GM12878 (cell line): ENCODE measurements around the gene ZMIZ1. TPM values are rescaled to one million over a fixed set of nuclear protein-coding genes. Genes with fewer than 3 reads are reported as not detected.

Source experiments
- ATAC-seq: fragments of 200-7000 bp; cut with Tn5 transposase; 3 replicates; pipeline ENCODE4 v1.9.1; 2020; ENCODE audit warnings: mild to moderate bottlenecking, moderate library complexity
- BruUV-seq: library from RNA; stranded (reverse); fragments of 400-500 nt; replicated peaks from 2 replicates; lab custom pipeline; 2021; lab: Mats Ljungman, UMichigan
- CTCF ChIA-PET: fragments of 300-600 bp; sonication (Branson Sonifier 250); formaldehyde crosslinking; extraction: SDS; loops from one replicate; lab custom pipeline; 2021; ENCODE audit warnings: inconsistent platforms; lab: Yijun Ruan, JAX
- POLR2A ChIA-PET: fragments of 350-600 bp; formaldehyde crosslinking; extraction: SDS; loops from one replicate; lab custom pipeline; 2021; ENCODE audit warnings: inconsistent platforms; lab: Charles Lee
- RAD21 ChIA-PET: fragments of 300-600 bp; sonication (Branson Sonifier 250); formaldehyde crosslinking; loops from one replicate; lab custom pipeline; 2023; ENCODE audit warnings: antibody characterized with exemption; ENCODE audit not compliant: unreplicated experiment; lab: Charles Lee
- SMC1A ChIA-PET: fragments of 300-600 bp; sonication (Branson Sonifier 250); formaldehyde crosslinking; loops from one replicate; lab custom pipeline; 2023; ENCODE audit not compliant: unreplicated experiment, uncharacterized antibody; lab: Charles Lee
- DNase-seq: peaks from one replicate; pipeline ENCODE4 v3.0.0-alpha.2; 2011; ENCODE audit warnings: low read depth, low spot score
- FAIRE-seq: peaks from 3 replicates; lab custom pipeline; 2011; peaks lifted over from hg19 to GRCh38; lab: Jason Lieb, UNC
- H2AFZ ChIP-seq: 2 replicates; pipeline ENCODE4 v1.6.0; 2011; ENCODE audit warnings: low read depth, low read length, control low read depth; ENCODE audit not compliant: control insufficient read depth
- H3K27ac ChIP-seq: 2 replicates; pipeline ENCODE4 v1.5.1; 2011; ENCODE audit warnings: control low read depth; ENCODE audit not compliant: control insufficient read depth, insufficient read depth
- H3K27me3 ChIP-seq, 2 experiments: replicated peaks in 1 of 2; 2 replicates each; pipeline versions ENCODE4 v1.6.0 to v1.6.1; 2011; ENCODE audit warnings: low read length in 1 of 2; ENCODE audit not compliant: control insufficient read depth in 2 of 2, insufficient read depth in 2 of 2
- H3K36me3 ChIP-seq, 2 experiments: 2 replicates each; pipeline ENCODE4 v1.5.1; 2011; ENCODE audit warnings: low read length in 1 of 2; ENCODE audit not compliant: control insufficient read depth in 2 of 2, insufficient read depth in 2 of 2
- H3K4me1 ChIP-seq: 2 replicates; pipeline ENCODE4 v1.6.1; 2011; ENCODE audit warnings: mild to moderate bottlenecking, low read length, moderate library complexity, mixed read lengths; ENCODE audit not compliant: control insufficient read depth, insufficient read depth
- H3K4me2 ChIP-seq: 2 replicates; pipeline ENCODE4 v1.6.0; 2011; ENCODE audit warnings: control low read depth; ENCODE audit not compliant: control insufficient read depth, insufficient read depth
- H3K4me3 ChIP-seq: fragments of 200-600 bp; sonication (generic); 2 replicates; pipeline ENCODE4 v1.5.1; 2016
- H3K79me2 ChIP-seq: 2 replicates; pipeline ENCODE4 v1.6.0; 2011; ENCODE audit warnings: low read length; ENCODE audit not compliant: control insufficient read depth, insufficient read depth
- H3K9ac ChIP-seq: 2 replicates; pipeline ENCODE4 v1.8.0; 2011; ENCODE audit warnings: low read length, control low read depth, mixed read lengths; ENCODE audit not compliant: control insufficient read depth, insufficient read depth
- H3K9me3 ChIP-seq: replicated peaks from 3 replicates; pipeline ENCODE4 v1.5.1; 2011; ENCODE audit warnings: mild to moderate bottlenecking, low read length; ENCODE audit not compliant: control insufficient read depth, insufficient read depth
- H4K20me1 ChIP-seq: 2 replicates; pipeline ENCODE4 v1.6.0; 2011; ENCODE audit not compliant: control insufficient read depth, insufficient read depth
- ATF7 ChIP-seq: fragments of 450-650 bp; IDR thresholded peaks from 2 replicates; pipeline ENCODE4 v1.6.1; 2016; ENCODE audit warnings: low read depth, mild to moderate bottlenecking
- CHD2 ChIP-seq: IDR thresholded peaks from 2 replicates; pipeline ENCODE4 v1.6.1; 2011; ENCODE audit warnings: low read depth, low read length, improper control_type of control experiment, borderline replicate concordance
- EZH2 ChIP-seq: IDR thresholded peaks from 2 replicates; pipeline ENCODE4 v1.6.1; 2012; ENCODE audit warnings: low read depth, mild to moderate bottlenecking, control low read depth, inconsistent platforms, low read length, borderline replicate concordance; ENCODE audit not compliant: control insufficient read depth
- GATAD2B ChIP-seq: fragments of 450-650 bp; conservative IDR thresholded peaks from 2 replicates; pipeline ENCODE4 v1.6.1; 2017; ENCODE audit warnings: low read depth, mild to moderate bottlenecking, moderate library complexity
- HDGF ChIP-seq: fragments of 450-650 bp; IDR thresholded peaks from 2 replicates; pipeline ENCODE4 v1.6.1; 2016; ENCODE audit warnings: antibody characterized with exemption
- IRF4 ChIP-seq: IDR thresholded peaks from 2 replicates; pipeline ENCODE4 v1.6.1; 2011; ENCODE audit warnings: low read depth, low read length
- MEF2A ChIP-seq: IDR thresholded peaks from 2 replicates; pipeline ENCODE4 v1.6.1; 2011; ENCODE audit warnings: low read depth, mild to moderate bottlenecking, low read length, moderate library complexity; ENCODE audit not compliant: insufficient read depth
- MYB ChIP-seq: fragments of 150-350 bp; IDR thresholded peaks from 2 replicates; pipeline ENCODE4 v1.6.1; 2014; ENCODE audit warnings: mild to moderate bottlenecking, low read depth, low read length, borderline replicate concordance
- NBN ChIP-seq: fragments of 450-650 bp; IDR thresholded peaks from 2 replicates; pipeline ENCODE4 v1.6.1; 2016
- NFYA ChIP-seq: IDR thresholded peaks from 2 replicates; pipeline ENCODE4 v1.6.1; 2011; ENCODE audit warnings: low read depth, mild to moderate bottlenecking, low read length, improper control_type of control experiment, borderline replicate concordance
- PAX8 ChIP-seq: fragments of 450-650 bp; IDR thresholded peaks from 2 replicates; pipeline ENCODE4 v1.6.1; 2017; ENCODE audit warnings: mild to moderate bottlenecking, moderate library complexity
- POLR2AphosphoS2 ChIP-seq: IDR thresholded peaks from 2 replicates; pipeline ENCODE4 v1.6.1; 2011; ENCODE audit warnings: low read depth, mild to moderate bottlenecking, low read length, improper control_type of control experiment, moderate library complexity
- RFX5 ChIP-seq: IDR thresholded peaks from 2 replicates; pipeline ENCODE4 v1.6.1; 2011; ENCODE audit warnings: low read depth, low read length, improper control_type of control experiment
- SIN3A ChIP-seq: IDR thresholded peaks from 2 replicates; pipeline ENCODE4 v1.6.1; 2012; ENCODE audit warnings: low read depth, low read length, improper control_type of control experiment
- ZBED1 ChIP-seq: IDR thresholded peaks from 2 replicates; pipeline ENCODE4 v1.6.1; 2016; ENCODE audit warnings: borderline replicate concordance
- WGBS: methylation state at CpG from one replicate; pipeline ENCODE4 v1.1.6; 2016; ENCODE audit warnings: low lambda C conversion rate; ENCODE audit not compliant: insufficient replicate concordance, insufficient coverage; ENCODE audit errors: missing lambda C conversion rate; 5-methylcytosine and 5-hydroxymethylcytosine counted together
- in situ Hi-C: fragments of 300-500 bp; cut with MboI; formaldehyde crosslinking; loops from 9 replicates; pipeline ENCODE4 v1.14.3; 2018; ENCODE audit warnings: mixed read lengths
- intact Hi-C: fragments of 100-400 bp; cut with micrococcal nuclease; formaldehyde crosslinking; loops from one replicate; pipeline ENCODE4 v1.14.2; 2022; ENCODE audit not compliant: unreplicated experiment
- polyA plus RNA-seq, 11 experiments: library from polyadenylated mRNA; depleted of rRNA in 4 of 11; unstranded in 6 of 11; stranded (reverse) in 5 of 11; fragments of >200 nt; fragmentation: Nextera tagmentation in 4 of 11; fragmentation: Illumina TruSeq in 1 of 11; extraction: Ambion mirVana in 4 of 11; extraction: Trizol in 1 of 11; gene quantifications; 1 replicate in 1 of 11; 2 replicates in 10 of 11; pipeline versions ENCODE4 v1.2.1 to v1.2.3, GENCODE V29; 2011 to 2016; ENCODE audit warnings: inconsistent platforms in 2 of 11, missing spikeins in 2 of 11, low read depth in 1 of 11
- total RNA-seq, 4 experiments: library from RNA; depleted of rRNA in 3 of 4; stranded (reverse); fragments of >200 nt in 3 of 4; fragmentation: Illumina TruSeq in 1 of 4; extraction: Trizol in 1 of 4; gene quantifications; 2 replicates each; pipeline versions ENCODE4 v1.2.1 to v1.2.3, GENCODE V29; 2013 to 2021
- TF ChIP-seq, protein P1 (sequence below): fragments of 450-650 bp; IDR thresholded peaks from 2 replicates; pipeline ENCODE4 v1.6.1; 2014; ENCODE audit warnings: mild to moderate bottlenecking
- TF ChIP-seq, protein P2 (sequence below): IDR thresholded peaks from 2 replicates; pipeline ENCODE4 v1.6.1; 2012; ENCODE audit warnings: low read depth, low read length, improper control_type of control experiment
- TF ChIP-seq, protein P3 (sequence below): IDR thresholded peaks from 2 replicates; pipeline ENCODE4 v1.6.1; 2011; ENCODE audit warnings: mild to moderate bottlenecking, low read depth, low read length, moderate library complexity; ENCODE audit not compliant: insufficient replicate concordance

The ZMIZ1 gene
- total and polyA plus RNA-seq, 10 of the 15 experiments (the other 5 are each of a cell fraction or from before 2014, with no cell fraction given): 3.1 to 82.3 (median 14.9) TPM

DNA sequence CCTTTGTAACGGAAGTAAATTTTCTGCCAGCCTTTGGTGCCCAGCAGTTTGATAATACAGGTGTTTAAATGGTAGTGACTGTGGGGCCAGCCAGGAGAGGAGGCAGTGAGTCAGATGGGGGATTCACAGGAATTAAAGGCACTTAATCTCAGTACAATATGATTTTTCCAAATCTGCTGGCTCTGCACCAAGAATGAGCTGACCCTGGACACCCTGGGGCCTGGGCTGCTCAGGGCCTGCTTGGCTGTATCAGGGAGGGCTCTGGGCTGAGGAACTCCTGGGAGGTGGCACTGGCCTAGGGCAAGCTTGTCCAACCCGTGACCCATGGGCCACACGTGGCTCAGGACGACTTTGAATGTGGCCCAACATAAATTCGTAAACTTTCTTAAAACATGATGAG lies 104.1 kb downstream of the ZMIZ1 start (continued):
- TF ChIP-seq NFYA (no peak), MYB (no peak), PAX8 (no peak), ZBED1 (no peak), GATAD2B (no peak)
- TF ChIP-seq, protein P1, sequence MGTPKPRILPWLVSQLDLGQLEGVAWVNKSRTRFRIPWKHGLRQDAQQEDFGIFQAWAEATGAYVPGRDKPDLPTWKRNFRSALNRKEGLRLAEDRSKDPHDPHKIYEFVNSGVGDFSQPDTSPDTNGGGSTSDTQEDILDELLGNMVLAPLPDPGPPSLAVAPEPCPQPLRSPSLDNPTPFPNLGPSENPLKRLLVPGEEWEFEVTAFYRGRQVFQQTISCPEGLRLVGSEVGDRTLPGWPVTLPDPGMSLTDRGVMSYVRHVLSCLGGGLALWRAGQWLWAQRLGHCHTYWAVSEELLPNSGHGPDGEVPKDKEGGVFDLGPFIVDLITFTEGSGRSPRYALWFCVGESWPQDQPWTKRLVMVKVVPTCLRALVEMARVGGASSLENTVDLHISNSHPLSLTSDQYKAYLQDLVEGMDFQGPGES: no peak
- TF ChIP-seq, protein P2, sequence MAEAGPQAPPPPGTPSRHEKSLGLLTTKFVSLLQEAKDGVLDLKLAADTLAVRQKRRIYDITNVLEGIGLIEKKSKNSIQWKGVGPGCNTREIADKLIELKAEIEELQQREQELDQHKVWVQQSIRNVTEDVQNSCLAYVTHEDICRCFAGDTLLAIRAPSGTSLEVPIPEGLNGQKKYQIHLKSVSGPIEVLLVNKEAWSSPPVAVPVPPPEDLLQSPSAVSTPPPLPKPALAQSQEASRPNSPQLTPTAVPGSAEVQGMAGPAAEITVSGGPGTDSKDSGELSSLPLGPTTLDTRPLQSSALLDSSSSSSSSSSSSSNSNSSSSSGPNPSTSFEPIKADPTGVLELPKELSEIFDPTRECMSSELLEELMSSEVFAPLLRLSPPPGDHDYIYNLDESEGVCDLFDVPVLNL: no peak

DNA sequence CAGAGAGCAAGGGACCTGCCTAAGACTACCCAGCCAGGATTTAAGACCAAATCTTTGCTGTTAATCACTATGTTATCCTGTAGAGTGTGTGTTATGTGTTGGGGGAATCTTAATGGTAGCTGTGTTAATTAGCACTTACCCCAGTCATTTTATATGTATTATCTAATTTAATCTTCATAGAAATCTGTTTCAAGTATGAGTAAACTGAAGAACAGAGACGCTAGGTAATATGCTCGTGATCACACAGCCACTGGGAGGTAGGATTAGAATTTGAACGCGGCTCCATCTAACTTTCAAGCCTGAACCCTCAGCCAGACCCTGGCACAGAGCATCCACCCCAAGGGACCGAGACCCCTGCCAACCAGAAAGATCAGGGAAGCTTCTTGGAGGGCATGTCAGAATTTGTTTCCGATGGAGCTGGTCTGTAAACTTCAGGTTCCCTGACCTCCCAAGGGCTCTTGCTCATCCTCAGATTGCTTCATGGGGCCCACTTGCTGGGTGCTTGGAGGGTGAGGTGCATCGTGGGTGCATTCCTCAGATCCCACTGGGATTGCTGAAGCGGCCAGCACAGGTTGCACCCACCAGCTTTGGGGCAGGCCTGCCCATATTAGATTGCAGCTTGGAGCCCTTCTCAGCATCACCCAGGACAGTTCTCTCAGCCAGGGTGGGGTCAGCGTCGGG lies 105.0 kb downstream of the ZMIZ1 start:
- ChIA-PET CTCF (interaction anchor here (1.2 to 1.5 kb wide), 3 partner anchors 21 to 533 kb away, joined by 3 to 4 read pairs (median 4); no protein-coding TSS in a partner anchor), RAD21 (no interaction called here), SMC1A (interaction anchor here (1.0 kb wide), 2 partner anchors 16 to 18 kb away, joined by 3 read pairs; no protein-coding TSS in a partner anchor), POLR2A (interaction anchor here (0.5 kb wide), 1 partner anchor 200 kb away, joined by 3 read pairs; no protein-coding TSS in a partner anchor)
- intact Hi-C loops: no loop called here
- Histone ChIP-seq H3K4me1 (peaks cover 5% of the 10 kb centered on the region), H3K4me2 (no peak overlapping the region), H3K27ac (no peak overlapping the region), H3K9ac (no peak overlapping the region), H3K4me3 (no peak overlapping the region), H3K9me3 (no peaks in the 10 kb centered on the region), H2AFZ (no peak overlapping the region), H4K20me1 (no peaks in the 10 kb centered on the region), H3K79me2 (no peaks in the 10 kb centered on the region), H3K27me3 (no peaks in the 10 kb centered on the region), H3K36me3 (no peaks in the 10 kb centered on the region)
- WGBS: 27% methylated on average over 10 of the region's 10 CpGs
- ATAC-seq: no peak
- BruUV-seq: no TSS peak
- in situ Hi-C loops: no loop called here
- DNase-seq: no peak
- FAIRE-seq: no peak
- no peak for TF ChIP-seq IRF4
- TF ChIP-seq HDGF: no peak
- TF ChIP-seq NBN: no peak
- TF ChIP-seq, protein P3, sequence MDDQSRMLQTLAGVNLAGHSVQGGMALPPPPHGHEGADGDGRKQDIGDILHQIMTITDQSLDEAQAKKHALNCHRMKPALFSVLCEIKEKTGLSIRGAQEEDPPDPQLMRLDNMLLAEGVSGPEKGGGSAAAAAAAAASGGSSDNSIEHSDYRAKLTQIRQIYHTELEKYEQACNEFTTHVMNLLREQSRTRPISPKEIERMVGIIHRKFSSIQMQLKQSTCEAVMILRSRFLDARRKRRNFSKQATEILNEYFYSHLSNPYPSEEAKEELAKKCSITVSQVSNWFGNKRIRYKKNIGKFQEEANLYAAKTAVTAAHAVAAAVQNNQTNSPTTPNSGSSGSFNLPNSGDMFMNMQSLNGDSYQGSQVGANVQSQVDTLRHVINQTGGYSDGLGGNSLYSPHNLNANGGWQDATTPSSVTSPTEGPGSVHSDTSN: no peak
- TF ChIP-seq POLR2AphosphoS2: no peak
- no peak for TF ChIP-seq ATF7
- TF ChIP-seq SIN3A: no peak
- TF ChIP-seq CHD2: no peak
- TF ChIP-seq RFX5: no peak
- TF ChIP-seq MEF2A: no peak
- no peak for TF ChIP-seq EZH2
